Small intestine (tissue), 7 donors: ENCODE results near the gene OTOG. TPM values are rescaled to one million over a fixed set of nuclear protein-coding genes. Genes with fewer than 3 reads are reported as not detected.

Experiments
- DNase-seq, 2 donors: peaks; one replicate each; pipeline versions ENCODE4 v3.0.0 to v3.0.0-alpha.2; 2013
- FAIRE-seq: peaks from 2 replicates; lab custom pipeline; 2012; peaks lifted over from hg19 to GRCh38; lab: Jason Lieb, UNC
- H3K27ac ChIP-seq, 3 donors: one replicate each; pipeline ENCODE4 v1.5.1; 2013; ENCODE audit warnings: low read length in 2 of 3, mild to moderate bottlenecking in 2 of 3, control low read depth in 1 of 3, inconsistent platforms in 1 of 3, low read depth in 1 of 3, moderate library complexity in 1 of 3
- H3K27me3 ChIP-seq, 3 donors: one replicate each; pipeline ENCODE4 v1.6.1; 2013; ENCODE audit warnings: low read length in 3 of 3, inconsistent platforms in 1 of 3; ENCODE audit not compliant: control insufficient read depth in 3 of 3, insufficient read depth in 3 of 3
- H3K36me3 ChIP-seq, 3 donors: one replicate each; pipeline ENCODE4 v1.6.1; 2013; ENCODE audit warnings: low read length in 3 of 3, inconsistent platforms in 1 of 3, low read depth in 1 of 3, mild to moderate bottlenecking in 1 of 3, moderate library complexity in 1 of 3; ENCODE audit not compliant: control insufficient read depth in 3 of 3, insufficient read depth in 2 of 3
- H3K4me1 ChIP-seq, 3 donors: one replicate each; pipeline ENCODE4 v1.6.1; 2013; ENCODE audit warnings: low read length in 2 of 3, inconsistent platforms in 1 of 3, low read depth in 1 of 3, mild to moderate bottlenecking in 1 of 3, moderate library complexity in 1 of 3; ENCODE audit not compliant: control insufficient read depth in 3 of 3, insufficient read depth in 2 of 3
- H3K4me3 ChIP-seq, 3 donors: one replicate each; pipeline ENCODE4 v1.5.1; 2013; ENCODE audit warnings: low read length in 3 of 3, control low read depth in 1 of 3, inconsistent platforms in 1 of 3, low read depth in 1 of 3, mild to moderate bottlenecking in 1 of 3, moderate library complexity in 1 of 3
- H3K9me3 ChIP-seq, 2 donors: one replicate each; pipeline ENCODE4 v1.6.1; 2013; ENCODE audit warnings: low read depth in 1 of 2, low read length in 1 of 2; ENCODE audit not compliant: control insufficient read depth in 2 of 2, insufficient read depth in 1 of 2
- WGBS, 3 donors: extraction: QIAGEN DNeasy Blood & Tissue Kit; methylation state at CpG; one replicate each; pipeline ENCODE4 v1.1.7; 2013; 5-methylcytosine and 5-hydroxymethylcytosine counted together
- polyA plus RNA-seq, 4 donors: library from polyadenylated mRNA; stranded (reverse) in 3 of 4; unstranded in 1 of 4; fragments of 200-250 nt in 3 of 4; fragments of 120-200 nt in 1 of 4; gene quantifications; one replicate each; pipeline versions ENCODE4 v1.2.1 to v1.2.3, GENCODE V29; 2013
- donor health status: healthy with polysubstance abuse.
- donor health status: control.
- donor health status: control.
- donor health status: Bipolar disorder and iron deficiency.
- donor health status: healthy.

Gene OTOG
- polyA plus RNA-seq, 4 donors, result 0.04 TPM; not detected in 2

GRCh38 chr11:17633987-17634775 is 87.1 kb downstream of the OTOG start:
- WGBS, 3 donors, result 68 to 76% (median 69%) methylated on average over 14 of the region's 14 CpGs
- no peaks in the 10 kb centered on the region for H3K9me3 ChIP-seq
- DNase-seq (no peak), FAIRE-seq (no peak)
- H3K27me3 ChIP-seq, result no peaks in the 10 kb centered on the region
- no peaks in the 10 kb centered on the region for H3K4me1 ChIP-seq
- H3K36me3 ChIP-seq, result no peaks in the 10 kb centered on the region
- H3K27ac ChIP-seq, result no peak overlapping the region
- H3K4me3 ChIP-seq, result no peak overlapping the region

GRCh38 chr11:17634776-17635550 is 87.9 kb downstream of the OTOG start:
- 81 to 82% (median 81%) methylated on average over 23 to 25 of the region's 25 CpGs for WGBS, 3 donors
- no peak overlapping the region for H3K4me3 ChIP-seq
- no peak overlapping the region for H3K27ac ChIP-seq
- DNase-seq, result no peak
- no peaks in the 10 kb centered on the region for H3K27me3 ChIP-seq
- no peak for FAIRE-seq
- no peaks in the 10 kb centered on the region for H3K9me3 ChIP-seq
- H3K4me1 ChIP-seq, result no peaks in the 10 kb centered on the region
- no peaks in the 10 kb centered on the region for H3K36me3 ChIP-seq

GRCh38 chr11:17635551-17635938 is 88.5 kb downstream of the OTOG start:
- FAIRE-seq (no peak), DNase-seq (no peak)
- H3K4me1 ChIP-seq, result no peaks in the 10 kb centered on the region
- H3K27ac ChIP-seq, result no peak overlapping the region
- H3K9me3 ChIP-seq, result no peaks in the 10 kb centered on the region
- no peaks in the 10 kb centered on the region for H3K27me3 ChIP-seq
- no peak overlapping the region for H3K4me3 ChIP-seq
- no peaks in the 10 kb centered on the region for H3K36me3 ChIP-seq
- 77 to 82% (median 77%) methylated on average over 9 of the region's 9 CpGs for WGBS, 3 donors

GRCh38 chr11:17636721-17637120 is 89.7 kb downstream of the OTOG start:
- H3K4me3 ChIP-seq, result no peak overlapping the region
- no peaks in the 10 kb centered on the region for H3K27me3 ChIP-seq
- H3K27ac ChIP-seq, result no peak overlapping the region
- no peak for FAIRE-seq
- 72 to 81% (median 79%) methylated on average over 5 of the region's 5 CpGs for WGBS, 3 donors
- H3K36me3 ChIP-seq, result no peaks in the 10 kb centered on the region
- H3K4me1 ChIP-seq, result no peaks in the 10 kb centered on the region
- H3K9me3 ChIP-seq, result no peaks in the 10 kb centered on the region
- no peak for DNase-seq

GRCh38 chr11:17637901-17638300 is 90.8 kb downstream of the OTOG start:
- Histone ChIP-seq H3K4me3 (no peak overlapping the region), H3K27ac (no peak overlapping the region), H3K9me3 (no peaks in the 10 kb centered on the region), H3K36me3 (no peaks in the 10 kb centered on the region), H3K27me3 (no peaks in the 10 kb centered on the region), H3K4me1 (no peaks in the 10 kb centered on the region)
- no peak for DNase-seq
- WGBS, 3 donors, result 61 to 73% (median 66%) methylated on average over 4 of the region's 4 CpGs
- FAIRE-seq, result no peak

- FAIRE-seq, result no peak
- WGBS, 3 donors, result 73 to 85% (median 81%) methylated on average over 9 of the region's 9 CpGs
- Histone ChIP-seq H3K4me3 (no peak overlapping the region), H3K36me3 (no peaks in the 10 kb centered on the region), H3K4me1 (no peaks in the 10 kb centered on the region), H3K9me3 (no peaks in the 10 kb centered on the region), H3K27me3 (no peaks in the 10 kb centered on the region), H3K27ac (no peak overlapping the region)
- DNase-seq, result no peak
Measured at GRCh38 chr11:17638311-17638710, 91.3 kb downstream of the OTOG start.

- FAIRE-seq, result no peak
- 72 to 83% (median 82%) methylated on average over 4 of the region's 4 CpGs for WGBS, 3 donors
Measured at GRCh38 chr11:17639091-17639490, 92.0 kb downstream of the OTOG start.

GRCh38 chr11:17639781-17640180 is 92.7 kb downstream of the OTOG start:
- H3K4me1 ChIP-seq, result no peaks in the 10 kb centered on the region
- no peaks in the 10 kb centered on the region for H3K9me3 ChIP-seq
- no peaks in the 10 kb centered on the region for H3K27me3 ChIP-seq
- 62 to 81% (median 69%) methylated on average over 2 of the region's 2 CpGs for WGBS, 3 donors
- no peaks in the 10 kb centered on the region for H3K36me3 ChIP-seq
- no peak for FAIRE-seq
- no peak overlapping the region for H3K4me3 ChIP-seq
- DNase-seq, result no peak
- no peak overlapping the region for H3K27ac ChIP-seq

More at GRCh38 chr11:17639091-17639490, 92.0 kb downstream of the OTOG start:
- no peaks in the 10 kb centered on the region for H3K36me3 ChIP-seq
- no peak for DNase-seq
- H3K27ac ChIP-seq, result no peak overlapping the region
- no peaks in the 10 kb centered on the region for H3K4me1 ChIP-seq
- no peaks in the 10 kb centered on the region for H3K9me3 ChIP-seq
- H3K4me3 ChIP-seq, result no peak overlapping the region
- H3K27me3 ChIP-seq, result no peaks in the 10 kb centered on the region
